A549 (cell line): ENCODE measurements around the gene PRKAG2.

Experiments
- BHLHE40 ChIP-seq: IDR thresholded peaks from 2 replicates; pipeline ENCODE4 v1.6.1; 2012; ENCODE audit warnings: low read depth, low read length, inconsistent platforms
- CTCF ChIP-seq: fragments of >200 bp; sonication (Bioruptor Twin); formaldehyde crosslinking; IDR thresholded peaks from 3 replicates; pipeline ENCODE4 v1.5.1; 2016
- EP300 ChIP-seq, 2 experiments: fragments of >200 bp; sonication (Bioruptor Twin); formaldehyde crosslinking; IDR thresholded peaks; 2 replicates in 1 of 2; 3 replicates in 1 of 2; pipeline ENCODE4 v1.6.1; 2016 to 2017
- JUNB ChIP-seq: fragments of >200 bp; sonication (Bioruptor Twin); formaldehyde crosslinking; IDR thresholded peaks from 2 replicates; pipeline ENCODE4 v1.6.1; 2016
- USF2 ChIP-seq: fragments of 450-650 bp; IDR thresholded peaks from 2 replicates; pipeline ENCODE4 v1.6.1; 2014; ENCODE audit warnings: antibody characterized with exemption

- TF ChIP-seq CTCF (no peak), EP300 (IDR thresholded peaks at IDR 0.05) (no peak), BHLHE40 (no peak), USF2 (no peak), JUNB (no peak)
Observed at GRCh38 chr7:151586531-151587260, 290.2 kb downstream of the PRKAG2 start.
